Measurements from ENCODE around the gene MAT1A.
"Not testable (repeated sequence)": the region's sequence is repeated elsewhere in the genome, so short reads cannot be mapped to it uniquely, and the experiment has no call there.

MAT1A gene

DNA sequence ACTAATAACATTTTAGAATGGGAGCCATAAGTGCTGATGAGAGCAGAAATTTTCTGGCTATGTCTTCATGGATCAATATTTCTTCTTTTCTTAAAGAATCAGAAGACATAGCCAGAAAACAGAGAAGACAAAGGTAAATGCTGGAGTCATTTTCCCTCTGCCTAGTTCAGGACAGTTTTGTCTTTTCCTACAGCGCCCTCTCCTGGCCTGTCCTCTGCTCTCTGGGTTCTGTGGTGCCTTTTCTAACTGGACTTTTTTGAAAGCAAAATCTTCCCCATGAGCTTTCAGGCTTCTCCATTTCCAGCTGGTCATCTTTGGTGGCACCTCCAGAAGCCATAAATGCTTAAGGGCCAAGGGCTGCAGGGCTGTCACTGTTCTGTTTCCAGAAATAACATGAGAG, 39.1 kb downstream of the MAT1A start:
- not testable (repeated sequence) for H3K27ac ChIP-seq (ENCODE audit: low read depth, low read length); H3K27me3 ChIP-seq (ENCODE audit: control insufficient read depth, insufficient read depth, low read length)

DNA sequence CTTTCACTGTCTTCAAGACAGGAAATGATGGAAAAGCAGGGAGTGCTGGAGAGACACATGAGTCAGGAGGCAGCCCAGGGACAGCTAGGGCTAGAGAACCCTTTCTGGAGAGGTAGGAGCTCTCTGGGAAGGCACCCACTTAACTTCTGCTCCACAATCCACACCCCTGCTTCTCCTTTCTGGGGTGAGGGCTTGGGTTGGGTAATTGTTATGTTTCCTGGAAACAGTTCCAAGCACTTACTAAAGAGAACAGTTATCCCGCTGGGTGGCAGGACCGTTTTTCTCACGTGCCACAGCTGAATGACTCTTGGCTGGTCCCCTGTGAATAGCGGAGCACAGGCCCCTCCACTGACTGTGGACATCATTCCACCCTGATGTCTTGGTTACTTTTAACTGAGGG, 39.6 kb downstream of the MAT1A start:
- not testable (repeated sequence) for H3K4me3 ChIP-seq (ENCODE audit: low read depth, low read length); H3K36me3 ChIP-seq (ENCODE audit: control insufficient read depth, insufficient read depth, low read length); H3K4me1 ChIP-seq (ENCODE audit: control insufficient read depth, insufficient read depth, low read length); H3K9ac ChIP-seq (ENCODE audit: low read depth, low read length); H3K27ac ChIP-seq (ENCODE audit: low read depth, low read length); H3K27me3 ChIP-seq (ENCODE audit: control insufficient read depth, insufficient read depth, low read length); H3K9me3 ChIP-seq (ENCODE audit: control insufficient read depth, insufficient read depth, low read length)

More for the DNA sequence above, 39.1 kb downstream of the MAT1A start:
- not testable (repeated sequence) for H3K4me3 ChIP-seq (ENCODE audit: low read depth, low read length); H3K9me3 ChIP-seq (ENCODE audit: control insufficient read depth, insufficient read depth, low read length); H3K36me3 ChIP-seq (ENCODE audit: control insufficient read depth, insufficient read depth, low read length); H3K4me1 ChIP-seq (ENCODE audit: control insufficient read depth, insufficient read depth, low read length); H3K9ac ChIP-seq (ENCODE audit: low read depth, low read length)

DNA sequence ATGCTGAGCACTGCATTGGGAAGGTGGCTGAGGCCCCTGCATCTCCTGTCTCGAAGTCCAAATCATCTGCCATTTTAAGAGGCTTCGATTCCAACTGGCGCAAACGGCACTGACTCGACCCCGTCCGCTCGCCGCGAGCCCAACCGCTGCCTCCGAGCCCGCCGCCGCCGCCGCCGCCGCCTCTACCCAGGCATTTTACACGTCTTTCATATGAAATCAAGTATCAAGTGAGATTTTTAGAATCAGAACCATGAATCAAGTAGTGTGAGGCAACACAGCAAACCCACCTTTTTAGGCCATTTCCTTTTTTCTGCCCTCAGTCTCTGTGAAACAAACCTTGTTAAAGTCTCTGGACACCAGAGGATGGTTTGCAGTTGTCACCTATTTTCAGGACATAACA, 41.8 kb downstream of the MAT1A start:
- H3K4me3 ChIP-seq (ENCODE audit: low read depth, low read length); H3K4me1 ChIP-seq (ENCODE audit: control insufficient read depth, insufficient read depth, low read length); H3K9me3 ChIP-seq (ENCODE audit: control insufficient read depth, insufficient read depth, low read length); H3K9ac ChIP-seq (ENCODE audit: low read depth, low read length); H3K27ac ChIP-seq (ENCODE audit: low read depth, low read length); H3K36me3 ChIP-seq (ENCODE audit: control insufficient read depth, insufficient read depth, low read length); H3K27me3 ChIP-seq (ENCODE audit: control insufficient read depth, insufficient read depth, low read length): not testable (repeated sequence)

DNA sequence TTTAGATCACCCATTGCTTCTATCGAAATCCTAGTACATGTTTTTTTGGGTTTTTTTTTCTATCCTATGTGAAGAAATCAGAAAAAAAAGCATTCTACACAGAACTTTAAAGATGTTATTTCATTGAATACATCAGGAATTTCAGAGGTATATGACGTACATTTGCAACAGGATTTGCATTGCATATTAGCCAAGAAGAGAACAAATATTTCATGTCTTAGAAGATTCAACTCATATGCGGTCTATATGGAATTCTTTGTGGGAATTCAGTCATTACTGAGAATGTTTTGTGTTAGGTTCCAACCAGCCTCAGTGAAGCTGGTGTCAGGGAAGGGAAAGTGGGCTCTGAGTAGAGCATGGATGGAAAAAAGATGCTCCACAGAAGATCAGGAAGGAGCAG, 45.1 kb downstream of the MAT1A start:
- H3K27me3 ChIP-seq (ENCODE audit: control insufficient read depth, insufficient read depth, low read length); H3K27ac ChIP-seq (ENCODE audit: low read depth, low read length); H3K9ac ChIP-seq (ENCODE audit: low read depth, low read length): not testable (repeated sequence)

GRCh38 chr10:80242341-80242740, 47.1 kb downstream of the MAT1A start:
- not testable (repeated sequence) for H3K9ac ChIP-seq (ENCODE audit: low read depth, low read length); H3K9me3 ChIP-seq (ENCODE audit: control insufficient read depth, insufficient read depth, low read length); H3K4me1 ChIP-seq (ENCODE audit: control insufficient read depth, insufficient read depth, low read length)

More for the DNA sequence above, 45.1 kb downstream of the MAT1A start:
- not testable (repeated sequence) for H3K4me1 ChIP-seq (ENCODE audit: control insufficient read depth, insufficient read depth, low read length); H3K4me3 ChIP-seq (ENCODE audit: low read depth, low read length); H3K36me3 ChIP-seq (ENCODE audit: control insufficient read depth, insufficient read depth, low read length); H3K9me3 ChIP-seq (ENCODE audit: control insufficient read depth, insufficient read depth, low read length)

DNA sequence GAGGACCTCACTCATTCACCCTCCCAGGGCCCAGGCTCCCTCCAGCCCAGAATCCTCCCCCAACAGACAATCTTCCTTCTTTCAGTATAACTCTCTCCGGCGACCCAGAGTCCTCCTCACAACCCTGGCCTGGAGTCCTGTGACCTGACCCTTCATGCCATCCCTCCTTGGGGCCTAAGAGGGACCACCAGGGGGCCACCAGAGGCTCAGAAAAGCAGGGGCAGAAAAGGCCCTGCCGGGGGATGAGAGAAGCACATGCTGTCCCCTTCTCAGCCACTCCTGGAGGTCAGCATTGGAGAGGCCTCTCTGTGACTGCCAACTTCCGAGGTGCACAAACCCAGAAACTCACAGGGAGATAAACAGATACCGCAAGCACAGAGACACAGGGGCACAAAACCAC, 53.0 kb downstream of the MAT1A start:
- not testable (repeated sequence) for H3K27me3 ChIP-seq (ENCODE audit: control insufficient read depth, insufficient read depth, low read length); H3K9me3 ChIP-seq (ENCODE audit: control insufficient read depth, insufficient read depth, low read length); H3K27ac ChIP-seq (ENCODE audit: low read depth, low read length); H3K9ac ChIP-seq (ENCODE audit: low read depth, low read length); H3K36me3 ChIP-seq (ENCODE audit: control insufficient read depth, insufficient read depth, low read length); H3K4me3 ChIP-seq (ENCODE audit: low read depth, low read length); H3K4me1 ChIP-seq (ENCODE audit: control insufficient read depth, insufficient read depth, low read length)

More at GRCh38 chr10:80242341-80242740, 47.1 kb downstream of the MAT1A start:
- not testable (repeated sequence) for H3K4me3 ChIP-seq (ENCODE audit: low read depth, low read length); H3K36me3 ChIP-seq (ENCODE audit: control insufficient read depth, insufficient read depth, low read length); H3K27ac ChIP-seq (ENCODE audit: low read depth, low read length); H3K27me3 ChIP-seq (ENCODE audit: control insufficient read depth, insufficient read depth, low read length)

- H3K4me1 ChIP-seq (ENCODE audit: control insufficient read depth, insufficient read depth, low read length); H3K27ac ChIP-seq (ENCODE audit: low read depth, low read length); H3K27me3 ChIP-seq (ENCODE audit: control insufficient read depth, insufficient read depth, low read length); H3K9me3 ChIP-seq (ENCODE audit: control insufficient read depth, insufficient read depth, low read length); H3K9ac ChIP-seq (ENCODE audit: low read depth, low read length); H3K4me3 ChIP-seq (ENCODE audit: low read depth, low read length); H3K36me3 ChIP-seq (ENCODE audit: control insufficient read depth, insufficient read depth, low read length): not testable (repeated sequence)
These were observed 54.9 kb downstream of the MAT1A start for GRCh38 chr10:80234331-80235235.

- H3K36me3 ChIP-seq (ENCODE audit: control insufficient read depth, insufficient read depth, low read length); H3K27me3 ChIP-seq (ENCODE audit: control insufficient read depth, insufficient read depth, low read length); H3K4me1 ChIP-seq (ENCODE audit: control insufficient read depth, insufficient read depth, low read length); H3K27ac ChIP-seq (ENCODE audit: low read depth, low read length); H3K4me3 ChIP-seq (ENCODE audit: low read depth, low read length); H3K9ac ChIP-seq (ENCODE audit: low read depth, low read length); H3K9me3 ChIP-seq (ENCODE audit: control insufficient read depth, insufficient read depth, low read length): not testable (repeated sequence)
These were observed 55.6 kb downstream of the MAT1A start for GRCh38 chr10:80233871-80234270.

GRCh38 chr10:80226723-80227122, 62.7 kb downstream of the MAT1A start:
- H3K27me3 ChIP-seq (ENCODE audit: control insufficient read depth, insufficient read depth, low read length); H3K36me3 ChIP-seq (ENCODE audit: control insufficient read depth, insufficient read depth, low read length); H3K4me3 ChIP-seq (ENCODE audit: low read depth, low read length); H3K9ac ChIP-seq (ENCODE audit: low read depth, low read length); H3K9me3 ChIP-seq (ENCODE audit: control insufficient read depth, insufficient read depth, low read length); H3K4me1 ChIP-seq (ENCODE audit: control insufficient read depth, insufficient read depth, low read length); H3K27ac ChIP-seq (ENCODE audit: low read depth, low read length): not testable (repeated sequence)

GRCh38 chr10:80223031-80223419, 66.4 kb downstream of the MAT1A start:
- H3K4me3 ChIP-seq (ENCODE audit: low read depth, low read length); H3K9me3 ChIP-seq (ENCODE audit: control insufficient read depth, insufficient read depth, low read length); H3K9ac ChIP-seq (ENCODE audit: low read depth, low read length); H3K4me1 ChIP-seq (ENCODE audit: control insufficient read depth, insufficient read depth, low read length); H3K36me3 ChIP-seq (ENCODE audit: control insufficient read depth, insufficient read depth, low read length); H3K27me3 ChIP-seq (ENCODE audit: control insufficient read depth, insufficient read depth, low read length); H3K27ac ChIP-seq (ENCODE audit: low read depth, low read length): not testable (repeated sequence)
